ENCODE results near the gene CRIP1.

The CRIP1 gene

GRCh38 chr14:105478398-105479251 lies 8.1 kb upstream of the CRIP1 start:
- TF ChIP-seq, protein P1, sequence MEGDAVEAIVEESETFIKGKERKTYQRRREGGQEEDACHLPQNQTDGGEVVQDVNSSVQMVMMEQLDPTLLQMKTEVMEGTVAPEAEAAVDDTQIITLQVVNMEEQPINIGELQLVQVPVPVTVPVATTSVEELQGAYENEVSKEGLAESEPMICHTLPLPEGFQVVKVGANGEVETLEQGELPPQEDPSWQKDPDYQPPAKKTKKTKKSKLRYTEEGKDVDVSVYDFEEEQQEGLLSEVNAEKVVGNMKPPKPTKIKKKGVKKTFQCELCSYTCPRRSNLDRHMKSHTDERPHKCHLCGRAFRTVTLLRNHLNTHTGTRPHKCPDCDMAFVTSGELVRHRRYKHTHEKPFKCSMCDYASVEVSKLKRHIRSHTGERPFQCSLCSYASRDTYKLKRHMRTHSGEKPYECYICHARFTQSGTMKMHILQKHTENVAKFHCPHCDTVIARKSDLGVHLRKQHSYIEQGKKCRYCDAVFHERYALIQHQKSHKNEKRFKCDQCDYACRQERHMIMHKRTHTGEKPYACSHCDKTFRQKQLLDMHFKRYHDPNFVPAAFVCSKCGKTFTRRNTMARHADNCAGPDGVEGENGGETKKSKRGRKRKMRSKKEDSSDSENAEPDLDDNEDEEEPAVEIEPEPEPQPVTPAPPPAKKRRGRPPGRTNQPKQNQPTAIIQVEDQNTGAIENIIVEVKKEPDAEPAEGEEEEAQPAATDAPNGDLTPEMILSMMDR (IDR thresholded peaks at IDR 0.05; ENCODE audit: low read depth, low read length, missing control alignments): no peak
- no peak for DNase-seq (ENCODE audit: extremely low read depth, low read depth)
- no peak overlapping the region for H3K4me3 ChIP-seq (replicated peaks; ENCODE audit: low read depth, low read length)

GRCh38 chr14:105479431-105480158 lies 7.1 kb upstream of the CRIP1 start:
- no peak overlapping the region for H3K4me3 ChIP-seq (replicated peaks; ENCODE audit: low read depth, low read length)
- TF ChIP-seq, protein P1 (IDR thresholded peaks at IDR 0.05; ENCODE audit: low read depth, low read length, missing control alignments): no peak
- DNase-seq (ENCODE audit: extremely low read depth, low read depth): no peak

- TF ChIP-seq, protein P1 (IDR thresholded peaks at IDR 0.05; ENCODE audit: low read depth, low read length, missing control alignments): no peak
- H3K4me3 ChIP-seq (replicated peaks; ENCODE audit: low read depth, low read length): no peak overlapping the region
- no peak for DNase-seq (ENCODE audit: extremely low read depth, low read depth)
Observed at GRCh38 chr14:105480199-105480746, 6.4 kb upstream of the CRIP1 start.

DNA sequence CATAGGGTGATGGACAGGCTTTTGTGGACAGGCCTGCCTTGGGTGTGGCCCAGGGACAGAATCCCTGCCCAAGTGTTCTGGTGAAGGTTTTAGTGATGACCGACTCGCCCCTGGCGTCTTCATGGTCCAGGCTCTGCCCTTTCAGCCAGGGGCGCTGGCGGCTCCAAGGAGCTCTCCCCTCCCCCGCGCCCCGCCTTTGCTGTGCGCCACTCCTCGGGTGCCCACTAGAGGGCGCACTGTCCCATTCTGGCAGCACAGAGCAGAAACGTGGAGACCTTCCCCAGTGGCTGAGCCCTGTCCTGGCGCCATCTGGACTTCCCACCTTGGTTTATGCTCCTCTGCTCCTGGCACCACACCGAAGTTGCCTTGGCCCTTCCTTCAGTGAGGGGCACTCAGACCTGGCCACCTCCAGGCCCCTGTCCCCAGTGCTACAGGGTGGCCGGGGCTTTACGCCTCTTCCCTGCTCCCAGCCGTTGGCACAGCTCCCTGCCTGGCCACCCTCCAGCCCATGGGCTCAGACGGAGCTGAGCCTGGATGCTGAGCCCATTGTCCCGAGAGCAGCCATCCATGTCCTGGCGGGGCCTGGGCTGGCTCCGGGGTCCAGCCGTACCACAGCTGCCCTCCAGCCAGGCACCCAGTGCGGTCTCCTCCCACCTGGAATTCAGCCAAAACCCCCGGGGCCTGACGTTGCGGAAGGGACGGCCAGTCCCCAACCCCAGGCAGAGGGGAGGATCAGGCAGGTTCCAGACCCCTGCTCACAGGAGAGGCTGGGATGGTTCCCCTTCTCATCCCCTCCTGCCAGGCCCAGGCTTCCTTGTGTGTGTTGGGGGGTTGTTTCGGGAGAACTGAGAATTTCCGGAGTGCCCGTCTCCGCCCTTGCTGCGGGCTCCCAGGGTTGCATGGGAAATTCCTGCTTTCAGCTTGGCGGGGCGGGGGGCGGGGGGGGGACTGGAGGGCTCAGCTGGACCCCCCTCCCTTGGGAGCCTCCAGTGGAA lies 5.6 kb upstream of the CRIP1 start:
- TF ChIP-seq, protein P1 (IDR thresholded peaks at IDR 0.05; ENCODE audit: low read depth, low read length, missing control alignments): peak; percentile 99

DNA sequence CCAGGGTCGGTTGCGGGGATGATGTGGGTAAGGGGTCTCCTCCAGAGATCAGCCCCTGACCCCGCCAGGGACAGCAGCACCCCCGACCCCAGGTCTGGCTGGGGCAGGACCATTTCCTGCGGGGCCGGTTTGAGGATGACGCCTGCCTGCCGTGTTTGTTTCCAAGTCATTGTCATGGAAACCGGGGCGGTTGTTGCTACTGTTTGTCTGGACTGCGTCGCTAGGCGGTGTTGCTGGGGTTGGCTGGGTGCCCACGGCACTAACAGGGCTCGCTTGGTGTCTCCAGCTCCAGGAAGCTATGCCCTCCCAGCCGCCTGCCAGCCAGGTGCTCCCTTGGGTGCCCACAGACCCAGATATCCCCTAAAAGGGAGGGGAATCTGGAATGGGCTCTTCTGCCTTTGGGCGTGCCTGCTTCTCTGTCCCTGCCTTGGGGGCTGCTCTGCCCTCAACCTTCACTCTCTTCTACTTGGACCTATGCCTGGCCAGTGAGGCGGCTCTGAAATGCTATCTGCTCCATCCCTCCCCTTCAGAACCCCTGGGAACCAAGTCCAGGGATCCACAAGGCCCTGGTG lies 4.7 kb upstream of the CRIP1 start:
- TF ChIP-seq, protein P1 (IDR thresholded peaks at IDR 0.05; ENCODE audit: low read depth, low read length, missing control alignments): no peak
- peak; percentile 96 for DNase-seq (ENCODE audit: extremely low read depth, low read depth)
- peak overlapping the region; percentile 18 for H3K4me3 ChIP-seq (replicated peaks; ENCODE audit: low read depth, low read length)

More for the DNA sequence above, 5.6 kb upstream of the CRIP1 start:
- peak; percentile 70 for DNase-seq (ENCODE audit: extremely low read depth, low read depth)
- peak overlapping the region; percentile 46 for H3K4me3 ChIP-seq (replicated peaks; ENCODE audit: low read depth, low read length)

Data from HFF-Myc (cell line).